Thyroid gland (tissue), 4 donors: ENCODE data around the gene EFHB.
"Not testable (repeated sequence)": the region's sequence is repeated elsewhere in the genome, so short reads cannot be mapped to it uniquely, and the experiment has no call there.

Experiments used
- CTCF ChIP-seq, 6 experiments: fragments of 200-600 bp in 3 of 6; fragments of 450-650 bp in 3 of 6; sonication (generic) in 3 of 6; IDR thresholded peaks; one replicate each; pipeline ENCODE4 v1.5.1; 2016 to 2019; ENCODE audit warnings: antibody characterized with exemption in 6 of 6, mild to moderate bottlenecking in 2 of 6, inconsistent platforms in 1 of 6, moderate library complexity in 1 of 6
- POLR2A ChIP-seq, 2 donors: fragments of 450-650 bp; IDR thresholded peaks; one replicate each; pipeline ENCODE4 v1.6.1; 2017; ENCODE audit warnings: antibody characterized with exemption in 2 of 2, mild to moderate bottlenecking in 2 of 2, moderate library complexity in 1 of 2

GRCh38 chr3:19957354-19957753 lies 23.3 kb upstream of the EFHB start:
- TF ChIP-seq POLR2A, CTCF (IDR thresholded peaks at IDR 0.05): not testable (repeated sequence)
